Measurements from ENCODE around the gene PTEN.

GRCh38 chr10:87935290-87936141 is 72.1 kb downstream of the PTEN start:
- TF ChIP-seq CTCF (conservative IDR thresholded peaks at IDR 0.05 in 1 of 2, IDR thresholded peaks at IDR 0.05 in 1 of 2; ENCODE audit: extremely low read depth in 1 of 2, insufficient read depth in 1 of 2, low read depth in 1 of 2, low read length in 2 of 2) (no peak), EZH2 (IDR thresholded peaks at IDR 0.05; ENCODE audit: borderline replicate concordance, low read length) (no peak)

Measured in mammary epithelial cell (primary cell).